WI38 (cell line): ENCODE results near the gene FOXO4.
"Not testable (repeated sequence)": the region's sequence is repeated elsewhere in the genome, so short reads cannot be mapped to it uniquely, and the experiment has no call there.

Source experiments
- H3K4me3 ChIP-seq: 2 replicates; pipeline ENCODE4 v1.5.1; 2011; ENCODE audit warnings: low read depth, mild to moderate bottlenecking, control low read depth, low read length
- TF ChIP-seq, protein P1 (sequence below): IDR thresholded peaks from 2 replicates; pipeline ENCODE4 v1.5.1; 2012; ENCODE audit warnings: low read depth, mild to moderate bottlenecking, control low read depth, low read length

FOXO4 gene, protein sequence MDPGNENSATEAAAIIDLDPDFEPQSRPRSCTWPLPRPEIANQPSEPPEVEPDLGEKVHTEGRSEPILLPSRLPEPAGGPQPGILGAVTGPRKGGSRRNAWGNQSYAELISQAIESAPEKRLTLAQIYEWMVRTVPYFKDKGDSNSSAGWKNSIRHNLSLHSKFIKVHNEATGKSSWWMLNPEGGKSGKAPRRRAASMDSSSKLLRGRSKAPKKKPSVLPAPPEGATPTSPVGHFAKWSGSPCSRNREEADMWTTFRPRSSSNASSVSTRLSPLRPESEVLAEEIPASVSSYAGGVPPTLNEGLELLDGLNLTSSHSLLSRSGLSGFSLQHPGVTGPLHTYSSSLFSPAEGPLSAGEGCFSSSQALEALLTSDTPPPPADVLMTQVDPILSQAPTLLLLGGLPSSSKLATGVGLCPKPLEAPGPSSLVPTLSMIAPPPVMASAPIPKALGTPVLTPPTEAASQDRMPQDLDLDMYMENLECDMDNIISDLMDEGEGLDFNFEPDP

GRCh38 chrX:71095555-71095980, at the start of gene FOXO4:
Gene FOXO4, plus strand, starts transcription at chrX:71095851. Its CDS starts 678 bp downstream, at chrX:71096529.
- TF ChIP-seq, protein P1, sequence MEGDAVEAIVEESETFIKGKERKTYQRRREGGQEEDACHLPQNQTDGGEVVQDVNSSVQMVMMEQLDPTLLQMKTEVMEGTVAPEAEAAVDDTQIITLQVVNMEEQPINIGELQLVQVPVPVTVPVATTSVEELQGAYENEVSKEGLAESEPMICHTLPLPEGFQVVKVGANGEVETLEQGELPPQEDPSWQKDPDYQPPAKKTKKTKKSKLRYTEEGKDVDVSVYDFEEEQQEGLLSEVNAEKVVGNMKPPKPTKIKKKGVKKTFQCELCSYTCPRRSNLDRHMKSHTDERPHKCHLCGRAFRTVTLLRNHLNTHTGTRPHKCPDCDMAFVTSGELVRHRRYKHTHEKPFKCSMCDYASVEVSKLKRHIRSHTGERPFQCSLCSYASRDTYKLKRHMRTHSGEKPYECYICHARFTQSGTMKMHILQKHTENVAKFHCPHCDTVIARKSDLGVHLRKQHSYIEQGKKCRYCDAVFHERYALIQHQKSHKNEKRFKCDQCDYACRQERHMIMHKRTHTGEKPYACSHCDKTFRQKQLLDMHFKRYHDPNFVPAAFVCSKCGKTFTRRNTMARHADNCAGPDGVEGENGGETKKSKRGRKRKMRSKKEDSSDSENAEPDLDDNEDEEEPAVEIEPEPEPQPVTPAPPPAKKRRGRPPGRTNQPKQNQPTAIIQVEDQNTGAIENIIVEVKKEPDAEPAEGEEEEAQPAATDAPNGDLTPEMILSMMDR = no peak
- peak within 1 kb of the TSS; percentile 66 for H3K4me3 ChIP-seq

DNA sequence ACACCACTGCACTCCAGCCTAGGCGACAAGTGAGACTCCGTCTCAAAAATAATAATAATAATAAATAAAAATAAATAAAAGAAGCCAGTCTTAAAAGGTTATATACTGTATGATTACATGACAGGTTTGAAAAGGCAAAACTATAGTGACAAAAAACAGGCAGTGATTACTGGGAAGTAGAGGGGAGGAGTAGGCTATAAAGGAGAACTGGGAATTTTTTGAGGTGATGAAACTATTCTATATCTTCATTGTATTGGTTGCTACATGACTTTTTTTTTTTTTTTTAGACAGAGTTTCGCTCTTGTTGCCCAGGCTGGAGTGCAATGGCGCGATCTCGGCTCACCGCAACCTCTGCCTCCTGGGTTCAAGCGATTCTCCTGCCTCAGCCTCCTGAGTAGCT, 47.8 kb upstream of the FOXO4 start:
- H3K4me3 ChIP-seq = not testable (repeated sequence)

DNA sequence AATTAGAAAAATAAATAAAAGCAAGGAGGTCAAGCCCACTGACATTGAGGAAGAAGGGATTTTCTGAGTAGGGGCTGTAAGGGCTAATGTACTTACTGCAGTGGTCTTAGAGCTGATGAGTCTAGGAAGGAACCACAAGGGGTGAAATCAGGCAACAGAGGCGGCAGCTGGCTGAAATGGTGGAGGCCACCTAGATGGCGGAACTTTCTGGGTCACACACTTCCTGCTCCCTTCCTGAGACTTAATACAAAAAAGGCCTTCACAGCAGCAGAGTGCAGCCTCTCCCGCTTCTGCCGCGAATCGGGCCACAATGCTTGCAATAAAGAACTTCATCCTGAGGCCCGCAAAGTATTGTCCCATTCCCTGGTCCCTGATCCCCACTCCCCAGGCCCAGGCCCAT, 42.9 kb upstream of the FOXO4 start:
- TF ChIP-seq, protein P1 = no peak
- H3K4me3 ChIP-seq = no peak overlapping the region

GRCh38 chrX:71053217-71053621, 42.4 kb upstream of the FOXO4 start:
- no peak overlapping the region for H3K4me3 ChIP-seq
- TF ChIP-seq, protein P1 = no peak

GRCh38 chrX:71056867-71057266, 38.8 kb upstream of the FOXO4 start:
- TF ChIP-seq, protein P1 = no peak

GRCh38 chrX:71057848-71058530, 37.7 kb upstream of the FOXO4 start:
- TF ChIP-seq, protein P1 = no peak
- H3K4me3 ChIP-seq = no peak overlapping the region

More at GRCh38 chrX:71056867-71057266, 38.8 kb upstream of the FOXO4 start:
- no peak overlapping the region for H3K4me3 ChIP-seq

DNA sequence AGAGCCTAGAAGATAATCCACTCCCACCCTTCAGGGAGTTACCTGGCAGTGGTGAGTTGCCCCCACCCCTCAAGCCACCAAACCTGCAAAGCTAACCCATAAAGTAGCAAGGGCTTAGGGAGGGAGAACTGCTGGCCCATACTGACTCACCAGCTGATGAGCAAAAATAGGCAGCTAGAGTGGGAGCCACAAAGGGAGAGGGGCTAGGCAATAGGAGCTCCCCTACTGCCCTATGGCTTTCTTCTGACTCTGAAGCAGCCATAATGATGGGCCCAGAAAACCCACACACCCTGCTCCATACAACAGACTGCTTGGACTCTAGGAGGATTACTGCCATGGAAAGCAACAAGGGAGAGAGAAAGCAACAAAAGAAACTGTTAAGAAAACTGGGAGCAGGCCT, 35.5 kb upstream of the FOXO4 start:
- no peak overlapping the region for H3K4me3 ChIP-seq
- TF ChIP-seq, protein P1 = no peak
